RPMI7951 (cell line): ENCODE results near the gene OR10X1. TPM values are rescaled to one million over a fixed set of nuclear protein-coding genes. Genes with fewer than 3 reads are reported as not detected.

Source experiments
- total RNA-seq: library from RNA; depleted of rRNA; stranded (reverse); fragments of >200 nt; shearing (Covaris generic); gene quantifications from 2 replicates; pipeline ENCODE4 v1.2.3, GENCODE V29; 2014; rRNA removed

Gene OR10X1
- total RNA-seq, 1 experiment from 2014 or later, result not detected

Other genes with a start within 250 kb of the OR10X1 start
- gene CD1B, start 248.4 kb downstream of the OR10X1 start, total RNA-seq, result not detected in 2 replicates
- not detected in 2 replicates for gene CD1E, start 226.0 kb downstream of the OR10X1 start, total RNA-seq
- not detected in 2 replicates for gene OR10T2, start 180.4 kb downstream of the OR10X1 start, total RNA-seq
- not detected in 2 replicates for gene OR10K2, start 153.7 kb downstream of the OR10X1 start, total RNA-seq
- not detected in 2 replicates for gene OR10K1, start 118.1 kb downstream of the OR10X1 start, total RNA-seq
- not detected in 2 replicates for gene OR10R2, start 107.7 kb downstream of the OR10X1 start, total RNA-seq
- gene OR6Y1, start 25.5 kb downstream of the OR10X1 start, total RNA-seq, result not detected in 2 replicates
- not detected in 2 replicates for gene OR6P1, start 9.3 kb downstream of the OR10X1 start, total RNA-seq
- gene OR10Z1, start 25.4 kb upstream of the OR10X1 start, total RNA-seq, result not detected in 2 replicates
- not detected in 2 replicates for gene SPTA1, start 106.8 kb upstream of the OR10X1 start, total RNA-seq
- not detected in 2 replicates for gene OR6K2, start 120.8 kb upstream of the OR10X1 start, total RNA-seq
- gene OR6K3, start 140.8 kb upstream of the OR10X1 start, total RNA-seq, result not detected in 2 replicates
- gene OR6K6, start 174.8 kb upstream of the OR10X1 start, total RNA-seq, result not detected in 2 replicates
- gene OR6N1, start 192.3 kb upstream of the OR10X1 start, total RNA-seq, result not detected in 2 replicates
- gene OR6N2, start 201.3 kb upstream of the OR10X1 start, total RNA-seq, result not detected in 2 replicates